Measurements from ENCODE around the gene SMURF1.

Gene SMURF1

GRCh38 chr7:99097730-99098129 lies 46.2 kb downstream of the SMURF1 start:
- no peak for DNase-seq (ENCODE audit: low read depth)

- DNase-seq (ENCODE audit: low read depth), result no peak
Measured at GRCh38 chr7:99096124-99096887, 47.6 kb downstream of the SMURF1 start.

- no peak for DNase-seq (ENCODE audit: low read depth)
Measured at GRCh38 chr7:99095698-99096097, 48.2 kb downstream of the SMURF1 start.

GRCh38 chr7:99094401-99094800 lies 49.5 kb downstream of the SMURF1 start:
- no peak for DNase-seq (ENCODE audit: low read depth)

GRCh38 chr7:99092064-99092720 lies 51.7 kb downstream of the SMURF1 start:
- DNase-seq (ENCODE audit: low read depth), result no peak

GRCh38 chr7:99090771-99091542 lies 53.0 kb downstream of the SMURF1 start:
- no peak for DNase-seq (ENCODE audit: low read depth)

GRCh38 chr7:99089914-99090629 lies 53.8 kb downstream of the SMURF1 start:
- no peak for DNase-seq (ENCODE audit: low read depth)

GRCh38 chr7:99086944-99087343 lies 57.0 kb downstream of the SMURF1 start:
- DNase-seq (ENCODE audit: low read depth), result no peak

- DNase-seq (ENCODE audit: low read depth), result no peak
Measured at GRCh38 chr7:99086532-99086931, 57.4 kb downstream of the SMURF1 start.

- DNase-seq (ENCODE audit: low read depth), result no peak
Measured at GRCh38 chr7:99083733-99084132, 60.2 kb downstream of the SMURF1 start.

- DNase-seq (ENCODE audit: low read depth), result no peak
Measured at GRCh38 chr7:99083068-99083651, 60.7 kb downstream of the SMURF1 start.

- DNase-seq (ENCODE audit: low read depth), result no peak
Measured at GRCh38 chr7:99080679-99081078, 63.2 kb downstream of the SMURF1 start.

- no peak for DNase-seq (ENCODE audit: low read depth)
Measured at GRCh38 chr7:99079104-99079503, 64.8 kb downstream of the SMURF1 start.

GRCh38 chr7:99078416-99078815 lies 65.5 kb downstream of the SMURF1 start:
- no peak for DNase-seq (ENCODE audit: low read depth)

GRCh38 chr7:99076615-99077014 lies 67.3 kb downstream of the SMURF1 start:
- DNase-seq (ENCODE audit: low read depth), result no peak

- no peak for DNase-seq (ENCODE audit: low read depth)
Measured at GRCh38 chr7:99073839-99074446, 70.0 kb downstream of the SMURF1 start.

- no peak for DNase-seq (ENCODE audit: low read depth)
Measured at GRCh38 chr7:99072126-99072525, 71.8 kb downstream of the SMURF1 start.

- no peak for DNase-seq (ENCODE audit: low read depth)
Measured at GRCh38 chr7:99070361-99070760, 73.5 kb downstream of the SMURF1 start.

GRCh38 chr7:99061001-99061776 lies 82.7 kb downstream of the SMURF1 start:
- no peak for DNase-seq (ENCODE audit: low read depth)

GRCh38 chr7:99054781-99055180 lies 89.1 kb downstream of the SMURF1 start:
- no peak for DNase-seq (ENCODE audit: low read depth)

GRCh38 chr7:99050971-99051370 lies 92.9 kb downstream of the SMURF1 start:
- DNase-seq (ENCODE audit: low read depth), result no peak
